Ascending aorta (tissue), 2 donors: ENCODE results near the gene APBB2. TPM values are rescaled to one million over a fixed set of nuclear protein-coding genes. Genes with fewer than 3 reads are reported as not detected.
A peak's percentile ranks its signal among the peaks of the same experiment; 100 is the strongest.

Experiments used
- DNase-seq, 2 donors: peaks; one replicate each; pipeline ENCODE4 v3.0.0-alpha.2; 2019; ENCODE audit warnings: low spot score in 2 of 2
- H3K27ac ChIP-seq, 2 donors: fragments of 200-600 bp; sonication (generic); one replicate each; pipeline ENCODE4 v1.5.1; 2016 to 2017; ENCODE audit warnings: mild to moderate bottlenecking in 1 of 2
- H3K27me3 ChIP-seq: fragments of 200-600 bp; sonication (generic); one replicate; pipeline ENCODE4 v1.5.1; 2017
- H3K36me3 ChIP-seq, 2 donors: fragments of 200-600 bp; sonication (generic); one replicate each; pipeline ENCODE4 v1.5.1; 2016
- H3K4me1 ChIP-seq, 2 donors: fragments of 200-600 bp; sonication (generic); one replicate each; pipeline ENCODE4 v1.5.1; 2016 to 2017; ENCODE audit warnings: mild to moderate bottlenecking in 1 of 2
- H3K4me3 ChIP-seq, 2 donors: fragments of 200-600 bp; sonication (generic); one replicate each; pipeline ENCODE4 v1.5.1; 2016 to 2017; ENCODE audit warnings: mild to moderate bottlenecking in 1 of 2
- H3K9me3 ChIP-seq, 2 donors: fragments of 200-600 bp; sonication (generic); one replicate each; pipeline ENCODE4 v1.5.1; 2016
- intact Hi-C: fragments of 100-400 bp; cut with DNase I; formaldehyde crosslinking; loops from one replicate; pipeline ENCODE4 v1.15.1; 2023
- total RNA-seq: library from RNA; depleted of rRNA; stranded (reverse); fragments of >200 nt; gene quantifications from one replicate; pipeline ENCODE4 v1.1.0, GENCODE V29; 2016
- TF ChIP-seq, protein P1 (sequence below), 3 experiments: fragments of 200-600 bp in 2 of 3; fragments of 450-650 bp in 1 of 3; sonication (generic) in 2 of 3; IDR thresholded peaks; one replicate each; pipeline ENCODE4 v1.5.1; 2016 to 2019; ENCODE audit warnings: antibody characterized with exemption in 3 of 3, mild to moderate bottlenecking in 1 of 3, moderate library complexity in 1 of 3

Gene APBB2
- total RNA-seq, 1 donor from 2014 or later, result 51.4 TPM

DNA sequence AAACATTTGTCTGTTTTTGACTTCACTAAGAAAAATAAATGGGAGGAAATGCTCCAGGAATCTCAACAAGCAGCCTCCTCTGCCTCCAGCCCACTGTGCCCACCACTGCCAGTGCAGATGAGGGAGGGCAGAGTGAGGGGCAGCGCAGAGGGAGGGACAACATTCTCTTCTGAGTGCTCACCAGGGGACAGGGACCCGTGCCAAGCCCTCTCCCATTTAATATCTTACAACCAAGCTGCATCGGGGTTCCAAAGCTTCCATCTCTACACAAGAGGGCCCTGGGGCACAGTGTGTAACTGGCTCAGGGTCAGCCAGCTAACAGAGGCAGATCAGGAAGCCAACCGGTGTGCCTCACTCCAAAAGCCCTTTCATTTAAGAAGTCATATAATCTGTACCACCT is 344.2 kb downstream of the APBB2 start:
- DNase-seq, result peak in 1 of 2 donors; percentile 61
- no peaks in the 10 kb centered on the region for H3K27me3 ChIP-seq
- peaks cover 0 to 10% of the 10 kb centered on the region in 2 donors for H3K36me3 ChIP-seq
- H3K4me3 ChIP-seq, result no peak overlapping the region
- intact Hi-C loops, result no loop called here
- no peaks in the 10 kb centered on the region for H3K9me3 ChIP-seq
- no peak overlapping the region for H3K27ac ChIP-seq
- TF ChIP-seq, protein P1, sequence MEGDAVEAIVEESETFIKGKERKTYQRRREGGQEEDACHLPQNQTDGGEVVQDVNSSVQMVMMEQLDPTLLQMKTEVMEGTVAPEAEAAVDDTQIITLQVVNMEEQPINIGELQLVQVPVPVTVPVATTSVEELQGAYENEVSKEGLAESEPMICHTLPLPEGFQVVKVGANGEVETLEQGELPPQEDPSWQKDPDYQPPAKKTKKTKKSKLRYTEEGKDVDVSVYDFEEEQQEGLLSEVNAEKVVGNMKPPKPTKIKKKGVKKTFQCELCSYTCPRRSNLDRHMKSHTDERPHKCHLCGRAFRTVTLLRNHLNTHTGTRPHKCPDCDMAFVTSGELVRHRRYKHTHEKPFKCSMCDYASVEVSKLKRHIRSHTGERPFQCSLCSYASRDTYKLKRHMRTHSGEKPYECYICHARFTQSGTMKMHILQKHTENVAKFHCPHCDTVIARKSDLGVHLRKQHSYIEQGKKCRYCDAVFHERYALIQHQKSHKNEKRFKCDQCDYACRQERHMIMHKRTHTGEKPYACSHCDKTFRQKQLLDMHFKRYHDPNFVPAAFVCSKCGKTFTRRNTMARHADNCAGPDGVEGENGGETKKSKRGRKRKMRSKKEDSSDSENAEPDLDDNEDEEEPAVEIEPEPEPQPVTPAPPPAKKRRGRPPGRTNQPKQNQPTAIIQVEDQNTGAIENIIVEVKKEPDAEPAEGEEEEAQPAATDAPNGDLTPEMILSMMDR (IDR thresholded peaks at IDR 0.05), result no peak
- H3K4me1 ChIP-seq, result no peaks in the 10 kb centered on the region

DNA sequence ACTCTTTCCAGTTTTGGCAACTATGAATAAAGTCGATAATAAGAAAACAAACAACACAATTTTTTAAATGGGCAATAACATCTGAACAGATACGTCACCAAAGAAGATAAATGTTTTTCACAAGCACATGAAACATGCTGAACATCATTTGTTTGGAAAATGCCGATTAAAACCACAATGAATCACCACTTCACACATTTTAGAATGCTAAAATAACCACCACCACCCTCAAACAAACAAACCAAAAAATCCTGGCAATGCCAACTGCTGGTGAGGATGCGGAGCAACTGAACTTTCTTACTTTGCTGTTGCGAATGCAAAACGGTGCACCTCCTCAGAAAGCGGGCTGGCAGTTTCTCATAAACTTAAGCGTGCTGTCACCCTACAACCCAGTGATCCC is 348.6 kb downstream of the APBB2 start:
- intact Hi-C loops, result no loop called here
- H3K9me3 ChIP-seq, result no peaks in the 10 kb centered on the region
- no peaks in the 10 kb centered on the region for H3K27me3 ChIP-seq
- H3K27ac ChIP-seq, result no peak overlapping the region
- H3K4me3 ChIP-seq, result no peak overlapping the region
- peak in 1 of 2 donors; percentile 8 for DNase-seq
- H3K4me1 ChIP-seq, result no peaks in the 10 kb centered on the region
- TF ChIP-seq, protein P1 (IDR thresholded peaks at IDR 0.05), result no peak
- H3K36me3 ChIP-seq, result peaks cover 0 to 8% of the 10 kb centered on the region in 2 donors

DNA sequence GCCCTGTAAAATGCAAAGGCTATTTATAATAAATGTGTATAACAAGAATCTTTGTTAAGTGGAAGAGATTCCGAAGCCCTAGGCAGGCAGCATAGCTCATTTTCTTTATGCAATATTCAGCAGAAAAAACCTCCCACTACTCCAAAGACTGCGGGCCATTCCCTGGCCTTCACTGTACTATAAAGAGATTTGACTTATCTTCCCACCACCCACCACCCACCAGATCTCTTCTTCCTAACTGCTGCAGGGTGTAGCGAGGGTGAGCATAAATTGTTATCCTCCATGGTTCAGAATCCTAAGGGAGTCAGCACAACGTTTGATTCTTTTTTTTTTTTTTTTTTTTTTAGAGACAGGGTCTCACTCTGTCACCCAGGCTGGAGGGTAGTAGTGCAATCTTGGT is 349.8 kb downstream of the APBB2 start:
- TF ChIP-seq, protein P1 (IDR thresholded peaks at IDR 0.05), result no peak

DNA sequence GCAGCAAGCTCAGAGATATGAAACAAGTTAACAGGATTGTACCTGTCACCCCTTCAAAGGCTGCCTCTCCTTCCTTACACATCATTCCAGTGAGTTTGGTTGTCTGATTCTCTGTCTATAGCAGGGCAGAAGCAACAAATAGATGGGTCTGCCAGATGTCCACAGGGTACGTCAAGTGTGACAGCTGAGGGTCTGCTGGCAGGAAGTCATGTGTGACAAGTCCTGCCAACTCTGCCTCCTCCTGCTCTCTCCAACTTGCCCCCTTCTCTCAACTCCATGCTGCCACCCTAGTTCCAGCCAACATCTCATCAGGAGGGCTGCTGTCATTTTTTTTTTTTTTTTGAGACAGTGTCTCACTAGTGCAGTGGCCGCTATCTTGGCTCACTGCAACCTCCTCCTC is 355.4 kb downstream of the APBB2 start:
- intact Hi-C loops, result loop anchor here (5.0 kb wide), 1 partner anchor 38 kb away; no protein-coding TSS in a partner anchor
- TF ChIP-seq, protein P1 (IDR thresholded peaks at IDR 0.05), result no peak
- DNase-seq, result peak in 1 of 2 donors; percentile 50

More for the DNA sequence above, 349.8 kb downstream of the APBB2 start:
- Histone ChIP-seq H3K9me3 (no peaks in the 10 kb centered on the region), H3K27ac (no peak overlapping the region), H3K4me3 (no peak overlapping the region), H3K36me3 (peaks cover 0 to 13% of the 10 kb centered on the region in 2 donors), H3K4me1 (no peaks in the 10 kb centered on the region), H3K27me3 (no peaks in the 10 kb centered on the region)
- peak in 1 of 2 donors; percentile 9 for DNase-seq
- intact Hi-C loops, result no loop called here

DNA sequence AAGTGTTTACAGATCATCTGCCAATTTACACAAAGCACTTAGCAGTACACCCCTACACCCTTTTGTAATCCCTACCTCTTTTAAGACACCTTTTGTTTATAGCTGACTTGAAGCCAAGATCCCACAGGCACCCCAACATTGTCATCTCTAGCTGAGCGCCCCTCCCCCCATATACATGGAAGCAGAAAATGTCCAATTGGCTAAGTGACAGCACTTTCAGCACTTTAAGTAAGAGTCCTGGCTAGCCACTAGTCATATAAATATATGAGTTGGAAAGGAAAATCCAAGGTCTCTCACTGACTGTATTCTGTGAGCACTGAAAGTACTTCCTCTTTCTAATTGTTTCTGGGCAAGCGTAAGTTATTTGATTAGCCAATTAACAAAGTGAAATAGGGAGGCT is 356.4 kb downstream of the APBB2 start:
- peak in 1 of 2 donors; percentile 52 for DNase-seq
- H3K4me3 ChIP-seq, result no peak overlapping the region
- TF ChIP-seq, protein P1 (IDR thresholded peaks at IDR 0.05), result no peak
- no peaks in the 10 kb centered on the region for H3K27me3 ChIP-seq
- H3K27ac ChIP-seq, result peak overlapping the region in 1 of 2 donors; percentile 53
- no peaks in the 10 kb centered on the region for H3K9me3 ChIP-seq
- intact Hi-C loops, result loop anchor here (5.0 kb wide), 1 partner anchor 39 kb away; no protein-coding TSS in a partner anchor
- H3K36me3 ChIP-seq, result peaks cover 0 to 5% of the 10 kb centered on the region in 2 donors
- peaks cover 0 to 15% of the 10 kb centered on the region in 2 donors for H3K4me1 ChIP-seq

More for the DNA sequence above, 355.4 kb downstream of the APBB2 start:
- Histone ChIP-seq H3K4me3 (no peak overlapping the region), H3K36me3 (peaks cover 0 to 8% of the 10 kb centered on the region in 2 donors), H3K27ac (no peak overlapping the region), H3K27me3 (no peaks in the 10 kb centered on the region), H3K9me3 (no peaks in the 10 kb centered on the region), H3K4me1 (peaks cover 0 to 15% of the 10 kb centered on the region in 2 donors)
